HEK293 (cell line): ENCODE data around the gene PDZD2.

Experiments
- CTCF ChIA-PET: fragments of 350-600 bp; formaldehyde crosslinking; extraction: SDS; loops from one replicate; lab custom pipeline; 2021; ENCODE audit warnings: antibody characterized with exemption; lab: Yijun Ruan, JAX
- POLR2A ChIA-PET: fragments of 300-600 bp; formaldehyde crosslinking; extraction: SDS; loops from one replicate; lab custom pipeline; 2020; ENCODE audit warnings: antibody characterized with exemption, inconsistent platforms; lab: Yijun Ruan, JAX
- H3K27ac ChIP-seq: fragments of 200-500 bp; sonication (Bioruptor generic); 2 replicates; pipeline ENCODE4 v1.5.1; 2014; ENCODE audit warnings: low read depth, low read length, control low read depth, inconsistent platforms; ENCODE audit errors: extremely low read depth
- H3K36me3 ChIP-seq, 2 experiments: fragments of 200-500 bp in 1 of 2; sonication (Bioruptor generic) in 1 of 2; 1 replicate in 1 of 2; 2 replicates in 1 of 2; pipeline ENCODE4 v1.5.1; 2014 to 2017; ENCODE audit warnings: inconsistent platforms in 2 of 2, low read length in 2 of 2; ENCODE audit not compliant: control insufficient read depth in 2 of 2, insufficient read depth in 1 of 2
- H3K4me1 ChIP-seq: fragments of 200-500 bp; sonication (Bioruptor generic); 2 replicates; pipeline ENCODE4 v1.5.1; 2014; ENCODE audit warnings: mild to moderate bottlenecking, low read length, inconsistent platforms; ENCODE audit not compliant: control insufficient read depth, insufficient read depth
- H3K4me3 ChIP-seq: 2 replicates; pipeline ENCODE4 v1.5.1; 2011; ENCODE audit warnings: low read depth, mild to moderate bottlenecking, control low read depth, low read length, moderate library complexity
- H3K9me3 ChIP-seq: fragments of 200-500 bp; sonication (Bioruptor generic); 2 replicates; pipeline ENCODE4 v1.5.1; 2014; ENCODE audit warnings: low read depth, low read length, inconsistent platforms; ENCODE audit not compliant: control insufficient read depth, insufficient read depth
- ELK4 ChIP-seq: IDR thresholded peaks from 2 replicates; pipeline ENCODE4 v1.6.1; 2011; ENCODE audit warnings: mild to moderate bottlenecking, low read depth, low read length, borderline replicate concordance
- KLF16 ChIP-seq: fragments of 450-650 bp; formaldehyde crosslinking; IDR thresholded peaks from 2 replicates; pipeline ENCODE4 v1.5.1; 2017; ENCODE audit warnings: missing biosample characterization, missing genetic modification characterization
- OSR2 ChIP-seq: fragments of 450-650 bp; formaldehyde crosslinking; IDR thresholded peaks from 2 replicates; pipeline ENCODE4 v1.5.1; 2016; ENCODE audit warnings: missing biosample characterization, missing genetic modification characterization
- PRDM1 ChIP-seq: fragments of 450-650 bp; formaldehyde crosslinking; IDR thresholded peaks from 2 replicates; pipeline ENCODE4; 2016; ENCODE audit warnings: missing biosample characterization, missing genetic modification characterization
- RBAK ChIP-seq: fragments of 450-650 bp; formaldehyde crosslinking; IDR thresholded peaks from 2 replicates; pipeline ENCODE4 v1.5.1; 2016; ENCODE audit warnings: missing biosample characterization, missing genetic modification characterization
- SALL2 ChIP-seq: fragments of 450-650 bp; formaldehyde crosslinking; IDR thresholded peaks from 2 replicates; pipeline ENCODE4 v1.5.0; 2017; ENCODE audit warnings: missing biosample characterization, mild to moderate bottlenecking, missing genetic modification characterization, borderline replicate concordance
- ZNF114 ChIP-seq: fragments of 450-650 bp; formaldehyde crosslinking; IDR thresholded peaks from 2 replicates; pipeline ENCODE4 v1.5.0; 2017; ENCODE audit warnings: missing biosample characterization, missing genetic modification characterization
- ZNF132 ChIP-seq: fragments of 450-650 bp; formaldehyde crosslinking; IDR thresholded peaks from 2 replicates; pipeline ENCODE4 v1.5.1; 2017; ENCODE audit warnings: missing biosample characterization, missing genetic modification characterization, borderline replicate concordance
- ZNF133 ChIP-seq: fragments of 450-650 bp; formaldehyde crosslinking; IDR thresholded peaks from 2 replicates; pipeline ENCODE4 v1.5.1; 2016; ENCODE audit warnings: missing biosample characterization, missing genetic modification characterization
- ZNF140 ChIP-seq: fragments of 450-650 bp; formaldehyde crosslinking; IDR thresholded peaks from 2 replicates; pipeline ENCODE4 v1.5.1; 2016; ENCODE audit warnings: missing biosample characterization, missing genetic modification characterization
- ZNF184 ChIP-seq: fragments of 450-650 bp; IDR thresholded peaks from 2 replicates; pipeline ENCODE4 v1.5.1; 2018; ENCODE audit warnings: missing biosample characterization, mild to moderate bottlenecking, missing genetic modification characterization
- ZNF19 ChIP-seq: fragments of 450-650 bp; formaldehyde crosslinking; IDR thresholded peaks from 2 replicates; pipeline ENCODE4; 2016; ENCODE audit warnings: missing biosample characterization, missing genetic modification characterization, low read depth
- ZNF426 ChIP-seq: fragments of 450-650 bp; formaldehyde crosslinking; IDR thresholded peaks from 2 replicates; pipeline ENCODE4 v1.5.1; 2017; ENCODE audit warnings: missing biosample characterization, missing genetic modification characterization, mild to moderate bottlenecking, inconsistent platforms, moderate library complexity
- ZNF530 ChIP-seq: fragments of 450-650 bp; formaldehyde crosslinking; IDR thresholded peaks from 2 replicates; pipeline ENCODE4 v1.5.1; 2016; ENCODE audit warnings: low read depth, missing biosample characterization, missing genetic modification characterization
- ZNF555 ChIP-seq: fragments of 450-650 bp; formaldehyde crosslinking; conservative IDR thresholded peaks from 2 replicates; pipeline ENCODE4 v1.5.1; 2017; ENCODE audit warnings: missing biosample characterization, mild to moderate bottlenecking, missing genetic modification characterization, inconsistent platforms
- ZNF580 ChIP-seq: fragments of 450-650 bp; formaldehyde crosslinking; IDR thresholded peaks from 2 replicates; pipeline ENCODE4 v1.5.1; 2016; ENCODE audit warnings: missing biosample characterization, missing genetic modification characterization
- ZNF585B ChIP-seq: fragments of 450-650 bp; formaldehyde crosslinking; IDR thresholded peaks from 2 replicates; pipeline ENCODE4 v1.5.1; 2016; ENCODE audit warnings: missing biosample characterization, missing genetic modification characterization
- TF ChIP-seq, protein P1 (sequence below): fragments of 450-650 bp; formaldehyde crosslinking; IDR thresholded peaks from 2 replicates; pipeline ENCODE4 v1.5.1; 2016; ENCODE audit warnings: missing biosample characterization, missing genetic modification characterization, low read depth
- TF ChIP-seq, protein P2 (sequence below): fragments of 450-650 bp; formaldehyde crosslinking; IDR thresholded peaks from 2 replicates; pipeline ENCODE4 v1.5.1; 2016; ENCODE audit warnings: missing biosample characterization, missing genetic modification characterization
- TF ChIP-seq, protein P3 (sequence below): fragments of 450-650 bp; formaldehyde crosslinking; IDR thresholded peaks from 2 replicates; pipeline ENCODE4 v1.5.1; 2016; ENCODE audit warnings: missing biosample characterization, missing genetic modification characterization
- TF ChIP-seq, protein P4 (sequence below): fragments of 450-650 bp; formaldehyde crosslinking; IDR thresholded peaks from 2 replicates; pipeline ENCODE4 v1.5.1; 2016; ENCODE audit warnings: missing biosample characterization, missing genetic modification characterization, borderline replicate concordance
- TF ChIP-seq, protein P5 (sequence below): fragments of 450-650 bp; formaldehyde crosslinking; IDR thresholded peaks from 2 replicates; pipeline ENCODE4 v1.5.1; 2017; ENCODE audit warnings: missing biosample characterization, missing genetic modification characterization

The PDZD2 gene

GRCh38 chr5:31755676-31756230, 116.8 kb downstream of the PDZD2 start:
- CTCF ChIA-PET, result no interaction called here
- no peak overlapping the region for H3K27ac ChIP-seq
- POLR2A ChIA-PET, result no interaction called here

GRCh38 chr5:31757806-31758205, 118.9 kb downstream of the PDZD2 start:
- ChIA-PET POLR2A (no interaction called here), CTCF (no interaction called here)
- no peaks in the 10 kb centered on the region for H3K4me1 ChIP-seq
- H3K4me3 ChIP-seq, result no peak overlapping the region
- H3K9me3 ChIP-seq, result no peaks in the 10 kb centered on the region
- H3K36me3 ChIP-seq, result no peaks in the 10 kb centered on the region; a peak in 1 of 3 replicates
- no peak overlapping the region for H3K27ac ChIP-seq
- TF ChIP-seq ZNF140 (tag by site-specific recombination) (no peak), ZNF133 (tag by site-specific recombination) (no peak), ZNF19 (tag by site-specific recombination) (no peak), PRDM1 (no peak), SALL2 (tag by site-specific recombination) (no peak), KLF16 (tag by site-specific recombination) (no peak), ZNF555 (tag by site-specific recombination) (no peak), ZNF132 (tag by site-specific recombination) (no peak), ZNF530 (tag by site-specific recombination) (no peak)
- TF ChIP-seq, protein P1, sequence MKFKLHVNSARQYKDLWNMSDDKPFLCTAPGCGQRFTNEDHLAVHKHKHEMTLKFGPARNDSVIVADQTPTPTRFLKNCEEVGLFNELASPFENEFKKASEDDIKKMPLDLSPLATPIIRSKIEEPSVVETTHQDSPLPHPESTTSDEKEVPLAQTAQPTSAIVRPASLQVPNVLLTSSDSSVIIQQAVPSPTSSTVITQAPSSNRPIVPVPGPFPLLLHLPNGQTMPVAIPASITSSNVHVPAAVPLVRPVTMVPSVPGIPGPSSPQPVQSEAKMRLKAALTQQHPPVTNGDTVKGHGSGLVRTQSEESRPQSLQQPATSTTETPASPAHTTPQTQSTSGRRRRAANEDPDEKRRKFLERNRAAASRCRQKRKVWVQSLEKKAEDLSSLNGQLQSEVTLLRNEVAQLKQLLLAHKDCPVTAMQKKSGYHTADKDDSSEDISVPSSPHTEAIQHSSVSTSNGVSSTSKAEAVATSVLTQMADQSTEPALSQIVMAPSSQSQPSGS, result no peak
- TF ChIP-seq, protein P2, sequence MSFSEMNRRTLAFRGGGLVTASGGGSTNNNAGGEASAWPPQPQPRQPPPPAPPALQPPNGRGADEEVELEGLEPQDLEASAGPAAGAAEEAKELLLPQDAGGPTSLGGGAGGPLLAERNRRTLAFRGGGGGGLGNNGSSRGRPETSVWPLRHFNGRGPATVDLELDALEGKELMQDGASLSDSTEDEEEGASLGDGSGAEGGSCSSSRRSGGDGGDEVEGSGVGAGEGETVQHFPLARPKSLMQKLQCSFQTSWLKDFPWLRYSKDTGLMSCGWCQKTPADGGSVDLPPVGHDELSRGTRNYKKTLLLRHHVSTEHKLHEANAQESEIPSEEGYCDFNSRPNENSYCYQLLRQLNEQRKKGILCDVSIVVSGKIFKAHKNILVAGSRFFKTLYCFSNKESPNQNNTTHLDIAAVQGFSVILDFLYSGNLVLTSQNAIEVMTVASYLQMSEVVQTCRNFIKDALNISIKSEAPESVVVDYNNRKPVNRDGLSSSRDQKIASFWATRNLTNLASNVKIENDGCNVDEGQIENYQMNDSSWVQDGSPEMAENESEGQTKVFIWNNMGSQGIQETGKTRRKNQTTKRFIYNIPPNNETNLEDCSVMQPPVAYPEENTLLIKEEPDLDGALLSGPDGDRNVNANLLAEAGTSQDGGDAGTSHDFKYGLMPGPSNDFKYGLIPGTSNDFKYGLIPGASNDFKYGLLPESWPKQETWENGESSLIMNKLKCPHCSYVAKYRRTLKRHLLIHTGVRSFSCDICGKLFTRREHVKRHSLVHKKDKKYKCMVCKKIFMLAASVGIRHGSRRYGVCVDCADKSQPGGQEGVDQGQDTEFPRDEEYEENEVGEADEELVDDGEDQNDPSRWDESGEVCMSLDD (tag by site-specific recombination), result no peak
- TF ChIP-seq, protein P3, sequence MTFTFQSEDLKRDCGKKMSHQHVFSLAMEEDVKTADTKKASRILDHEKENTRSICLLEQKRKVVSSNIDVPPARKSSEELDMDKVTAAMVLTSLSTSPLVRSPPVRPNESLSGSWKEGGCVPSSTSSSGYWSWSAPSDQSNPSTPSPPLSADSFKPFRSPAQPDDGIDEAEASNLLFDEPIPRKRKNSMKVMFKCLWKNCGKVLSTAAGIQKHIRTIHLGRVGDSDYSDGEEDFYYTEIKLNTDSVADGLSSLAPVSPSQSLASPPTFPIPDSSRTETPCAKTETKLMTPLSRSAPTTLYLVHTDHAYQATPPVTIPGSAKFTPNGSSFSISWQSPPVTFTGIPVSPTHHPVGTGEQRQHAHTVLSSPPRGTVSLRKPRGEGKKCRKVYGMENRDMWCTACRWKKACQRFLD (tag by site-specific recombination), result no peak

More at GRCh38 chr5:31755676-31756230, 116.8 kb downstream of the PDZD2 start:
- no peak for TF ChIP-seq OSR2 (tag by site-specific recombination)
- TF ChIP-seq ELK4, result no peak
- no peak for TF ChIP-seq ZNF426
- TF ChIP-seq ZNF184 (tag by site-specific recombination), result no peak
- TF ChIP-seq, protein P4, sequence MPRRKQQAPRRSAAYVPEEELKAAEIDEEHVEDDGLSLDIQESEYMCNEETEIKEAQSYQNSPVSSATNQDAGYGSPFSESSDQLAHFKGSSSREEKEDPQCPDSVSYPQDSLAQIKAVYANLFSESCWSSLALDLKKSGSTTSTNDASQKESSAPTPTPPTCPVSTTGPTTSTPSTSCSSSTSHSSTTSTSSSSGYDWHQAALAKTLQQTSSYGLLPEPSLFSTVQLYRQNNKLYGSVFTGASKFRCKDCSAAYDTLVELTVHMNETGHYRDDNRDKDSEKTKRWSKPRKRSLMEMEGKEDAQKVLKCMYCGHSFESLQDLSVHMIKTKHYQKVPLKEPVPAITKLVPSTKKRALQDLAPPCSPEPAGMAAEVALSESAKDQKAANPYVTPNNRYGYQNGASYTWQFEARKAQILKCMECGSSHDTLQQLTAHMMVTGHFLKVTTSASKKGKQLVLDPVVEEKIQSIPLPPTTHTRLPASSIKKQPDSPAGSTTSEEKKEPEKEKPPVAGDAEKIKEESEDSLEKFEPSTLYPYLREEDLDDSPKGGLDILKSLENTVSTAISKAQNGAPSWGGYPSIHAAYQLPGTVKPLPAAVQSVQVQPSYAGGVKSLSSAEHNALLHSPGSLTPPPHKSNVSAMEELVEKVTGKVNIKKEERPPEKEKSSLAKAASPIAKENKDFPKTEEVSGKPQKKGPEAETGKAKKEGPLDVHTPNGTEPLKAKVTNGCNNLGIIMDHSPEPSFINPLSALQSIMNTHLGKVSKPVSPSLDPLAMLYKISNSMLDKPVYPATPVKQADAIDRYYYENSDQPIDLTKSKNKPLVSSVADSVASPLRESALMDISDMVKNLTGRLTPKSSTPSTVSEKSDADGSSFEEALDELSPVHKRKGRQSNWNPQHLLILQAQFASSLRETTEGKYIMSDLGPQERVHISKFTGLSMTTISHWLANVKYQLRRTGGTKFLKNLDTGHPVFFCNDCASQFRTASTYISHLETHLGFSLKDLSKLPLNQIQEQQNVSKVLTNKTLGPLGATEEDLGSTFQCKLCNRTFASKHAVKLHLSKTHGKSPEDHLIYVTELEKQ, result no peak
- no peak for TF ChIP-seq ZNF132 (tag by site-specific recombination)
- no peak for TF ChIP-seq ZNF114 (tag by site-specific recombination)
- no peak for TF ChIP-seq RBAK (tag by site-specific recombination)
- no peak for TF ChIP-seq ZNF580 (tag by site-specific recombination)
- TF ChIP-seq, protein P5, sequence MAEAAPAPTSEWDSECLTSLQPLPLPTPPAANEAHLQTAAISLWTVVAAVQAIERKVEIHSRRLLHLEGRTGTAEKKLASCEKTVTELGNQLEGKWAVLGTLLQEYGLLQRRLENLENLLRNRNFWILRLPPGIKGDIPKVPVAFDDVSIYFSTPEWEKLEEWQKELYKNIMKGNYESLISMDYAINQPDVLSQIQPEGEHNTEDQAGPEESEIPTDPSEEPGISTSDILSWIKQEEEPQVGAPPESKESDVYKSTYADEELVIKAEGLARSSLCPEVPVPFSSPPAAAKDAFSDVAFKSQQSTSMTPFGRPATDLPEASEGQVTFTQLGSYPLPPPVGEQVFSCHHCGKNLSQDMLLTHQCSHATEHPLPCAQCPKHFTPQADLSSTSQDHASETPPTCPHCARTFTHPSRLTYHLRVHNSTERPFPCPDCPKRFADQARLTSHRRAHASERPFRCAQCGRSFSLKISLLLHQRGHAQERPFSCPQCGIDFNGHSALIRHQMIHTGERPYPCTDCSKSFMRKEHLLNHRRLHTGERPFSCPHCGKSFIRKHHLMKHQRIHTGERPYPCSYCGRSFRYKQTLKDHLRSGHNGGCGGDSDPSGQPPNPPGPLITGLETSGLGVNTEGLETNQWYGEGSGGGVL (tag by site-specific recombination), result no peak
- no peak for TF ChIP-seq ZNF585B (tag by site-specific recombination)
- no peak overlapping the region for H3K4me3 ChIP-seq
- H3K9me3 ChIP-seq, result no peaks in the 10 kb centered on the region
- no peaks in the 10 kb centered on the region for H3K4me1 ChIP-seq
- no peaks in the 10 kb centered on the region; a peak in 1 of 3 replicates for H3K36me3 ChIP-seq
